SU-DHL-6 (cell line): Measurements from ENCODE around the gene PSAPL1.

Experiments used
- EZH2phosphoT487 ChIP-seq: fragments of 200-600 bp; sonication (generic), shearing (Covaris generic); conservative IDR thresholded peaks from 2 replicates; pipeline ENCODE4 v1.6.1; 2018; ENCODE audit warnings: mild to moderate bottlenecking, antibody characterized with exemption, low read length, moderate library complexity, mixed read lengths
- TF ChIP-seq, protein P1 (sequence below): fragments of 200-600 bp; sonication (generic); IDR thresholded peaks from one replicate; pipeline ENCODE4 v1.5.1; 2017; ENCODE audit warnings: antibody characterized with exemption, mild to moderate bottlenecking, low read length, moderate library complexity; ENCODE audit not compliant: insufficient read depth, poor library complexity, severe bottlenecking

DNA sequence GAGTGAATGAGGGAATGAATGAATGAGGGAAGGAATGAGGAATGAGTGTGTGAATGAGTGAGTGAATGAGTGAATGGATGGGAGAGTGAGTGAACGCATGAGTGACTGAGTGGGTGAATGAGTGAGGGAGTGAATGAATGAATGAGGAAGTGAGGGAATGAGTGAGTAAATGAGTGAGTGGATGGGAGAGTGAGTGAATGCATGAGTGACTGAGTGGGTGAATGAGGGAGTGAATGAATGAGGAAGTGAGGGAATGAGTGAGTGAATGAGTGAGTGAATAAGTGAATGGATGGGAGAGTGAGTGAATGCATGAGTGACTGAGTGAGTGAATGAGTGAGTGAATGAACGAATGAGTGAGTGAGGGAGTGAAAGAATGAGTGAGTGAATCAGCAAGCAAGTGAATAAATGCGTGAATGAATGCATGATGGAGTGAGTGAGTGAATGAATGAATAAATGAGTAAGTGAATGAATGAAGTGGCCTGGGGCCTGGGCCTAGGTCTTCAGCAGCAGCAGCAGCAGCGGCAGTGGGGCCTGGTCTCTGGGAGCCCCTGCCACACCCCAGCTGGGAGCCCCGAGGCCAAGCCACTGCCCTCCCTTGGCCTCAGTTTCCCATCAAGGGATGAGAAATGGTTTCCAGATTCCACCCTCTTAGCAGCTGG lies 16.2 kb upstream of the PSAPL1 start:
- TF ChIP-seq, protein P1, sequence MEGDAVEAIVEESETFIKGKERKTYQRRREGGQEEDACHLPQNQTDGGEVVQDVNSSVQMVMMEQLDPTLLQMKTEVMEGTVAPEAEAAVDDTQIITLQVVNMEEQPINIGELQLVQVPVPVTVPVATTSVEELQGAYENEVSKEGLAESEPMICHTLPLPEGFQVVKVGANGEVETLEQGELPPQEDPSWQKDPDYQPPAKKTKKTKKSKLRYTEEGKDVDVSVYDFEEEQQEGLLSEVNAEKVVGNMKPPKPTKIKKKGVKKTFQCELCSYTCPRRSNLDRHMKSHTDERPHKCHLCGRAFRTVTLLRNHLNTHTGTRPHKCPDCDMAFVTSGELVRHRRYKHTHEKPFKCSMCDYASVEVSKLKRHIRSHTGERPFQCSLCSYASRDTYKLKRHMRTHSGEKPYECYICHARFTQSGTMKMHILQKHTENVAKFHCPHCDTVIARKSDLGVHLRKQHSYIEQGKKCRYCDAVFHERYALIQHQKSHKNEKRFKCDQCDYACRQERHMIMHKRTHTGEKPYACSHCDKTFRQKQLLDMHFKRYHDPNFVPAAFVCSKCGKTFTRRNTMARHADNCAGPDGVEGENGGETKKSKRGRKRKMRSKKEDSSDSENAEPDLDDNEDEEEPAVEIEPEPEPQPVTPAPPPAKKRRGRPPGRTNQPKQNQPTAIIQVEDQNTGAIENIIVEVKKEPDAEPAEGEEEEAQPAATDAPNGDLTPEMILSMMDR = no peak
- no peak for TF ChIP-seq EZH2phosphoT487
